ENCODE results near the gene DCAF7.
A peak's percentile ranks its signal among the peaks of the same experiment; 100 is the strongest.

- TF ChIP-seq CTCF (IDR thresholded peaks at IDR 0.05), result no peak
- TF ChIP-seq POLR2A (IDR thresholded peaks at IDR 0.05), result peak; percentile 49
Measured at GRCh38 chr17:63549946-63550816, at the start of gene DCAF7.
